Ishikawa (cell line): ENCODE measurements around the gene ZNF185.

Source experiments
- EP300 ChIP-seq: IDR thresholded peaks from 2 replicates; pipeline ENCODE4 v1.6.1; 2012; ENCODE audit warnings: borderline replicate concordance
- TAF1 ChIP-seq: IDR thresholded peaks from 2 replicates; pipeline ENCODE4 v1.6.1; 2012; ENCODE audit warnings: low read depth, mild to moderate bottlenecking

DNA sequence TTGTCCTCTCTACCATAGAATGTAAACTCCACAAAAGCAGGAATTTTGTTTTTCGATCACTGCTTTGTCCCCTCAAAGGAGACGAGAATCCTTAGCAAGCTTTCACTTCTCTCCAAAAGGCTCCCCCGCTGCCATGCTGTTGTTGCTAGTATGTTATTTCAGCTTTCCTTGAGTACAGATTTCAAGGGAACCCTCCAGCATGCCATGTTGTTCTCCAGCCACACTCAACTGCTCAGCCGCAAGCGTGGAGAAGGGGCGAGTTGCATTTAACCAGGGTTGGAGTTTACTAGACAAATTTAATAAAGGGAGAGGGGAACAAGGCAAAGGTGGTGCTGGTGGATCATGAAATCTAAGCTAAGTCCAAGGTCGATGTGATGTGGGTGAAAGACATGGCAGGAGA is 43.9 kb upstream of the ZNF185 start:
- TF ChIP-seq EP300 (no peak), TAF1 (no peak)
